Uterus (tissue), 4 donors: ENCODE data around the gene ZFYVE27. TPM values are rescaled to one million over a fixed set of nuclear protein-coding genes. Genes with fewer than 3 reads are reported as not detected.

Source experiments
- DNase-seq, 2 donors: peaks; one replicate each; pipeline ENCODE4 v3.0.0-alpha.2; 2019 to 2020
- H3K27ac ChIP-seq, 2 donors: fragments of 200-600 bp; sonication (generic); 1 replicate in 1 of 2; 2 replicates in 1 of 2; pipeline ENCODE4 v1.5.1; 2016 to 2018
- H3K27me3 ChIP-seq, 2 donors: fragments of 200-600 bp; sonication (generic); one replicate each; pipeline ENCODE4 v1.5.1; 2018 to 2019; ENCODE audit warnings: control low read depth in 1 of 2
- H3K36me3 ChIP-seq, 2 donors: fragments of 200-600 bp; sonication (generic); one replicate each; pipeline ENCODE4 v1.5.1; 2019; ENCODE audit warnings: control low read depth in 1 of 2
- H3K4me1 ChIP-seq, 2 donors: fragments of 200-600 bp; sonication (generic); one replicate each; pipeline ENCODE4 v1.5.1; 2018 to 2019; ENCODE audit warnings: control low read depth in 1 of 2
- H3K4me3 ChIP-seq, 2 donors: fragments of 200-600 bp; sonication (generic); 1 replicate in 1 of 2; 2 replicates in 1 of 2; pipeline ENCODE4 v1.5.1; 2018 to 2019; ENCODE audit warnings: mild to moderate bottlenecking in 1 of 2
- H3K9me3 ChIP-seq, 2 donors: fragments of 200-600 bp; sonication (generic); one replicate each; pipeline ENCODE4 v1.5.1; 2019; ENCODE audit warnings: control low read depth in 1 of 2
- POLR2A ChIP-seq, 2 donors: fragments of 450-650 bp; IDR thresholded peaks; one replicate each; pipeline ENCODE4 v1.6.1; 2016; ENCODE audit warnings: antibody characterized with exemption in 2 of 2, mild to moderate bottlenecking in 1 of 2, moderate library complexity in 1 of 2
- intact Hi-C: fragments of 100-400 bp; cut with DNase I; formaldehyde crosslinking; loops from one replicate; pipeline ENCODE4 v1.15.1; 2023; ENCODE audit warnings: low total_unique reads
- total RNA-seq, 4 donors: library from RNA; depleted of rRNA in 3 of 4; stranded (reverse); fragments of >200 nt in 3 of 4; gene quantifications; one replicate each; pipeline versions ENCODE4 v1.1.0 to v1.2.4, GENCODE V29; 2014 to 2023
- TF ChIP-seq, protein P1 (sequence below), 4 experiments: fragments of 200-600 bp in 2 of 4; fragments of 450-650 bp in 2 of 4; sonication (generic) in 2 of 4; IDR thresholded peaks; one replicate each; pipeline ENCODE4 v1.5.1; 2016 to 2019; ENCODE audit warnings: antibody characterized with exemption in 4 of 4, mild to moderate bottlenecking in 2 of 4, moderate library complexity in 1 of 4
- donor health status: DM: yes; HTN: yes; CAD: no.

ZFYVE27 gene
- total RNA-seq, 4 donors from 2014 or later, result 2.8 to 32.3 (median 16.7) TPM

DNA sequence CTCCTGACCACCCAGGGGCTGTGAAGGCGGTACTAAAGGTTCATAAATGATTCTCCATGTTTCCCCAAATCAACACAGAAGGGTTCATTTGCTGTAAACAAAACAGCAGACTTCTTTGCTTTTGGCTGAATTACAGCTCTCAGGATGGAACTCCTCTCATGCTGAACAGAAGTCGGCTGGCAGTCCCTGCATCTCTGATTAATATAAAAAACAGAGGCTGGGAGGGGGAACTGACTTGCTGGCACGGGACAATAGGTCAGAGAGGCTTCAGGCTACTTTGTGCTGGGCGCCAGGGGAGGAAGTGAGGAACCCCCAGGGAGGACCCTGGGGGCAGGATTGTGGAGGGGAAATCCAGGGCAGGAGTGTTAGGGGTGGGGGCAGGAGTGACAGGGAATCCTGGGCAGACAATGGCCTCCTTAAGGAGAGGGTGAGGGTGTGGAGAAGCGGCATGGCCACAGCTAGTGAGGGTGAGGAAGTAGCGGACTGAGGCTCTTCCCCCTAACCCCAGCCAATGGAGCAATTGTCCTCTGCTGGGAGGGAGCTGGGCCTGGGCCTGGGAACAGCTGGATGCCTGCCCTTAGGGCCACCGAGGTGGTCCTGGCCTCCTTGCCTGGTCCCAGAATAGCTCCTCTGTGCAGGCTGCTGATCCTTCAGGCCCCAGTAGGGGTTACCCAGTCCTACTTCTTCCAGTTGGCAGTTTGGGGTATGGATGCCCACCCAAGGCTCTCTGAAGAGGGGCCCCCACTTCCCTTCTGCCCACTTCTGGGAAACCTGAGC lies 44.1 kb downstream of the ZFYVE27 start:
- no peaks in the 10 kb centered on the region for H3K9me3 ChIP-seq
- TF ChIP-seq, protein P1, sequence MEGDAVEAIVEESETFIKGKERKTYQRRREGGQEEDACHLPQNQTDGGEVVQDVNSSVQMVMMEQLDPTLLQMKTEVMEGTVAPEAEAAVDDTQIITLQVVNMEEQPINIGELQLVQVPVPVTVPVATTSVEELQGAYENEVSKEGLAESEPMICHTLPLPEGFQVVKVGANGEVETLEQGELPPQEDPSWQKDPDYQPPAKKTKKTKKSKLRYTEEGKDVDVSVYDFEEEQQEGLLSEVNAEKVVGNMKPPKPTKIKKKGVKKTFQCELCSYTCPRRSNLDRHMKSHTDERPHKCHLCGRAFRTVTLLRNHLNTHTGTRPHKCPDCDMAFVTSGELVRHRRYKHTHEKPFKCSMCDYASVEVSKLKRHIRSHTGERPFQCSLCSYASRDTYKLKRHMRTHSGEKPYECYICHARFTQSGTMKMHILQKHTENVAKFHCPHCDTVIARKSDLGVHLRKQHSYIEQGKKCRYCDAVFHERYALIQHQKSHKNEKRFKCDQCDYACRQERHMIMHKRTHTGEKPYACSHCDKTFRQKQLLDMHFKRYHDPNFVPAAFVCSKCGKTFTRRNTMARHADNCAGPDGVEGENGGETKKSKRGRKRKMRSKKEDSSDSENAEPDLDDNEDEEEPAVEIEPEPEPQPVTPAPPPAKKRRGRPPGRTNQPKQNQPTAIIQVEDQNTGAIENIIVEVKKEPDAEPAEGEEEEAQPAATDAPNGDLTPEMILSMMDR (IDR thresholded peaks at IDR 0.05), result no peak
- no peak for TF ChIP-seq POLR2A (IDR thresholded peaks at IDR 0.05)
- no peaks in the 10 kb centered on the region for H3K36me3 ChIP-seq
- intact Hi-C loops, result no loop called here
- no peak for DNase-seq
- no peak overlapping the region for H3K27ac ChIP-seq
- H3K27me3 ChIP-seq, result no peaks in the 10 kb centered on the region
- H3K4me3 ChIP-seq, result no peak overlapping the region
- no peaks in the 10 kb centered on the region for H3K4me1 ChIP-seq

DNA sequence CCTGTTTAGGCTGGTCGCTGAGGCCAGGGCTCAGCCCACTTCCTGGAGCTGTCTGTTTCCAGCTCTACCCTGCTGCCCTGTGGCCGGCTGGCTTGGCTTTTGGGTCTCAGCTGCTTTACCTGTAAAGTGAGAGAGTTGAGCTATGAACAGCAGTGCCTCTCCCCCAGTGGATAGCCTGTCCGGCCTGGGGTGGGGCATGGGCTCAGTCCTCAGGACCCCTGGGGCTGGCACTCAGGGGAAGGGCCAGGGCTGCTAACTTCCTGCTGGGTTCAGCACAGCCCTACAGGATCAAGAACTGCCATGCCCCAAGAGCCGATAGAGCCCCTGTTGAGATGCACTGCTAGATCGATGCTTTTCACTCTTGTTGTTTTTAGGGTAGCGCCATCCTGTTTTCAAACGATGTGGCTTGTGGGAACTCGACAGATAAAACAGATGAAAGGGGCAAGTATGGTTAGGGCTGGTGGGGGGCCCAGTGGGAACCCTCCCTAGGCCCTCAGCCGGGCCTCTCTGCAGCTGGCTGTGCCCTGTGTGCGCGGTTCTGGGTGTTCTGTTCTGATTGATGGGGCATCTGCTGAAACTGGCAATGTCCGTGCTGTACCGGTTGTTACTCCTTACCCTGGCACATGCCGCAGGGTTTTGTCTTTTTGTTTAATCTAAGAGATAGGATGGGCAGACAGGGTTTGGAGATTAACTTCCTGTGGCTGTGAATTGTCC lies 44.8 kb downstream of the ZFYVE27 start:
- no peaks in the 10 kb centered on the region for H3K36me3 ChIP-seq
- no peaks in the 10 kb centered on the region for H3K27me3 ChIP-seq
- no peak for DNase-seq
- TF ChIP-seq, protein P1 (IDR thresholded peaks at IDR 0.05), result no peak
- no peak for TF ChIP-seq POLR2A (IDR thresholded peaks at IDR 0.05)
- no peak overlapping the region for H3K27ac ChIP-seq
- no peaks in the 10 kb centered on the region for H3K9me3 ChIP-seq
- H3K4me1 ChIP-seq, result no peaks in the 10 kb centered on the region
- intact Hi-C loops, result no loop called here
- H3K4me3 ChIP-seq, result no peak overlapping the region

DNA sequence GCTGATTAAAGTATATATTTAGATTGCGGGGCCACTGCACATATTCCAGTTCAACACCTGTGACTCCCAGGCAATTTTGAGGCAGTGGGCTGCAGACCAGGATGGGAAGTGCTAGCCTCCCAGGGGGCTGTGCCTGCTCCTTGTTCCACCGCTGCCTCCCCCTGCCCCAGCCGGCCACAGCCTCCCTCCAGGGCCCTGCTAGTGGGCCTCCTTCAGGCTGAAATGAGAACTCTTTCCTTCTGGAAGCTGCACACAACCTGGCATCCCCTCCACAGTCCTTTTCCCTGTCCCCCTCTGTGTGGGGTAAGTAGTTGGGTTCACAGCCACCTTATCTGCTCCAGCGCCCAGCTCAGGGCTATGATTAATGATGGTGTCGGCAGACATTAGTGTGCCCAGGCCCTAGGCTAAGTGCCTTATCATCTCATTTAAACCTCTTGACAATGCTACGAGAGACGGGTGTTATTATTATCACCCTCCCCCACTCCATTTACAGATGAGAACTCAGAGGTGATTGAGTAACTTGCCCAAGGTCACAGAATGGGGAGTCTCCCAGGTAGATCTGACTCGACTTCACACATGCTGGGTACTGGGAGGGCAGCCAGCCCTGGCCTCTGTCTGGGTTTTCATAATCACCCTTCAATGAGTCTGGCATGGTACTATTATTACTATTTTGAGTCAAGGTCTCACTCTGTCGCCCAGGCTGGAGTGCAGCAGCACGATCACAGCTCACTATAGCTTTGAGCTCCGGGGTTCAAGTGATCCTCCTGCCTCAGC lies 45.7 kb downstream of the ZFYVE27 start:
- no peak overlapping the region for H3K4me3 ChIP-seq
- no peak overlapping the region for H3K27ac ChIP-seq
- TF ChIP-seq, protein P1 (IDR thresholded peaks at IDR 0.05), result no peak
- no peak for TF ChIP-seq POLR2A (IDR thresholded peaks at IDR 0.05)
- no peaks in the 10 kb centered on the region for H3K4me1 ChIP-seq
- intact Hi-C loops, result no loop called here
- H3K27me3 ChIP-seq, result no peaks in the 10 kb centered on the region
- H3K9me3 ChIP-seq, result no peaks in the 10 kb centered on the region
- DNase-seq, result no peak
- H3K36me3 ChIP-seq, result no peaks in the 10 kb centered on the region

DNA sequence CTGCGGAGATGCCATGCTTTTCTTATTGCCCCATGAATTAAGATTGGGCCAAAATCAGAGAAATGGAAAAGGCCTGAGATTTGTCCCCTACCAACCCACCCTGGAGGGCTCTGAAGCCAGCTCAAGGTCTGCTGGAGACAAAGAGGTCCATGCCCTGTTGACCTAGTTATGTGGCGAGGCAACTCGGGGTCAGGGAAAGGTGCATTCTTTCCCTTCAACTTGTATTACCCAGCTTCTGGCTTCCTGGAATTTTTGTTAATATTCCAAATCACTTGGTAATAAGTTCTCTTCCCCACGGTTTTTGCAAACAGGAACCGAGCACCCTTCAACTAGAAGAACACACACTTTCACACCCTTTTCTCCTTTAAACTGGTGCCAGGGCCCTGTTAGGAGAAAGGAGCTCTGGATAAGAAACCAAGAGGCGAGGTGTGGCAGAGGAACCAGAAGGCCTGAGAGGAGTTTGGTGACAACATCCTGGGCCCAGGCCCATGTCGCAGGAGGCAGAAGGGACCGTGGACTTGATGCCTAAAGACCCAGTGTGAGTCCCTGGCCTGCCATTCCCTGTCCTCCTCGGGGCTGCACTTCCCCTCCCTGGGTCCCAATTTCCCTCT lies 47.4 kb downstream of the ZFYVE27 start:
- TF ChIP-seq, protein P1 (IDR thresholded peaks at IDR 0.05), result no peak
- no peak for TF ChIP-seq POLR2A (IDR thresholded peaks at IDR 0.05)
- intact Hi-C loops, result no loop called here
- Histone ChIP-seq H3K36me3 (no peaks in the 10 kb centered on the region), H3K9me3 (no peaks in the 10 kb centered on the region), H3K27ac (no peak overlapping the region), H3K27me3 (no peaks in the 10 kb centered on the region), H3K4me1 (no peaks in the 10 kb centered on the region), H3K4me3 (no peak overlapping the region)
- no peak for DNase-seq
